Measurements from ENCODE around the gene LY6G6C. TPM values are rescaled to one million over a fixed set of nuclear protein-coding genes. Genes with fewer than 3 reads are reported as not detected.

LY6G6C gene
- total RNA-seq, 1 donor from 2014 or later, result not detected

GRCh38 chr6:31750411-31751022 lies 29.0 kb upstream of the LY6G6C start:
- DNase-seq, result no peak
- TF ChIP-seq, protein P1, sequence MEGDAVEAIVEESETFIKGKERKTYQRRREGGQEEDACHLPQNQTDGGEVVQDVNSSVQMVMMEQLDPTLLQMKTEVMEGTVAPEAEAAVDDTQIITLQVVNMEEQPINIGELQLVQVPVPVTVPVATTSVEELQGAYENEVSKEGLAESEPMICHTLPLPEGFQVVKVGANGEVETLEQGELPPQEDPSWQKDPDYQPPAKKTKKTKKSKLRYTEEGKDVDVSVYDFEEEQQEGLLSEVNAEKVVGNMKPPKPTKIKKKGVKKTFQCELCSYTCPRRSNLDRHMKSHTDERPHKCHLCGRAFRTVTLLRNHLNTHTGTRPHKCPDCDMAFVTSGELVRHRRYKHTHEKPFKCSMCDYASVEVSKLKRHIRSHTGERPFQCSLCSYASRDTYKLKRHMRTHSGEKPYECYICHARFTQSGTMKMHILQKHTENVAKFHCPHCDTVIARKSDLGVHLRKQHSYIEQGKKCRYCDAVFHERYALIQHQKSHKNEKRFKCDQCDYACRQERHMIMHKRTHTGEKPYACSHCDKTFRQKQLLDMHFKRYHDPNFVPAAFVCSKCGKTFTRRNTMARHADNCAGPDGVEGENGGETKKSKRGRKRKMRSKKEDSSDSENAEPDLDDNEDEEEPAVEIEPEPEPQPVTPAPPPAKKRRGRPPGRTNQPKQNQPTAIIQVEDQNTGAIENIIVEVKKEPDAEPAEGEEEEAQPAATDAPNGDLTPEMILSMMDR (IDR thresholded peaks at IDR 0.05; ENCODE audit: borderline replicate concordance), result no peak

GRCh38 chr6:31749301-31750036 lies 27.9 kb upstream of the LY6G6C start:
- Histone ChIP-seq H3K4me3 (no peak overlapping the region), H3K27ac (replicated peaks) (no peak overlapping the region), H3K9me3 (replicated peaks) (no peaks in the 10 kb centered on the region), H3K27me3 (ENCODE audit: low read depth) (no peaks in the 10 kb centered on the region), H3K4me1 (no peaks in the 10 kb centered on the region), H3K36me3 (no peaks in the 10 kb centered on the region)
- TF ChIP-seq, protein P1 (IDR thresholded peaks at IDR 0.05; ENCODE audit: borderline replicate concordance), result no peak
- intact Hi-C loops (cut with micrococcal nuclease), result no loop called here
- no peak for DNase-seq

More at GRCh38 chr6:31750411-31751022, 29.0 kb upstream of the LY6G6C start:
- H3K27me3 ChIP-seq (ENCODE audit: low read depth), result no peaks in the 10 kb centered on the region
- no peaks in the 10 kb centered on the region for H3K9me3 ChIP-seq (replicated peaks)
- no peaks in the 10 kb centered on the region for H3K4me1 ChIP-seq
- no peak overlapping the region for H3K27ac ChIP-seq (replicated peaks)
- H3K4me3 ChIP-seq, result no peak overlapping the region
- no peaks in the 10 kb centered on the region for H3K36me3 ChIP-seq
- intact Hi-C loops (cut with micrococcal nuclease), result no loop called here

- H3K27me3 ChIP-seq (ENCODE audit: low read depth), result no peaks in the 10 kb centered on the region
- TF ChIP-seq, protein P1 (IDR thresholded peaks at IDR 0.05; ENCODE audit: borderline replicate concordance), result no peak
- no peaks in the 10 kb centered on the region for H3K36me3 ChIP-seq
- no peak for DNase-seq
- intact Hi-C loops (cut with micrococcal nuclease), result no loop called here
- no peaks in the 10 kb centered on the region for H3K9me3 ChIP-seq (replicated peaks)
- peaks cover 12% of the 10 kb centered on the region for H3K4me1 ChIP-seq
- no peak overlapping the region for H3K4me3 ChIP-seq
- no peak overlapping the region for H3K27ac ChIP-seq (replicated peaks)
Observed at GRCh38 chr6:31744422-31744821, 22.9 kb upstream of the LY6G6C start.

- no peaks in the 10 kb centered on the region for H3K36me3 ChIP-seq
- intact Hi-C loops (cut with micrococcal nuclease), result no loop called here
- H3K27me3 ChIP-seq (ENCODE audit: low read depth), result no peaks in the 10 kb centered on the region
- H3K4me1 ChIP-seq, result peaks cover 26% of the 10 kb centered on the region
- no peak for DNase-seq
- no peak overlapping the region for H3K27ac ChIP-seq (replicated peaks)
- no peaks in the 10 kb centered on the region for H3K9me3 ChIP-seq (replicated peaks)
- no peak overlapping the region for H3K4me3 ChIP-seq
- TF ChIP-seq, protein P1 (IDR thresholded peaks at IDR 0.05; ENCODE audit: borderline replicate concordance), result no peak
Observed at GRCh38 chr6:31742894-31743293, 21.3 kb upstream of the LY6G6C start.

DNA sequence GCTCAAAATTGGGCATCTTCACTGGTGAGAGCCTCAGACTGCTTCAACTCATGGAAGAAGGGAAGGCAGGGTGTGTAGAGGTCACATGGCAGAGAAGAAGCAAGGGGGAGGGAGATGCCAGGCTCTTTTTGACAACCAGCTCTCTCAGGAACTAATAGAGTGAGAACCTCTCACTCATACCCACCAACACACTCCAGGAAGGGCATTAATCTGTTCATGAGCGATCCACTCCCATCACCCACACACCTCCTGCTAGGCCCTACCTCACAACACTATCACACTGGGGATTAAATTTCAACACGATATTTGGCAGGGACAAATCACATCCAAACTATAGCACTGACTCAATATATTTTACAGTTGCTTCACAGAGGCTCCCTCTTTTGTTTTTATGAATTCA lies 20.3 kb upstream of the LY6G6C start:
- no peaks in the 10 kb centered on the region for H3K27me3 ChIP-seq (ENCODE audit: low read depth)
- DNase-seq, result no peak
- TF ChIP-seq, protein P1 (IDR thresholded peaks at IDR 0.05; ENCODE audit: borderline replicate concordance), result no peak
- H3K4me3 ChIP-seq, result no peak overlapping the region
- H3K4me1 ChIP-seq, result peaks cover 37% of the 10 kb centered on the region
- no peaks in the 10 kb centered on the region for H3K9me3 ChIP-seq (replicated peaks)
- intact Hi-C loops (cut with micrococcal nuclease), result no loop called here
- H3K27ac ChIP-seq (replicated peaks), result no peak overlapping the region
- no peaks in the 10 kb centered on the region for H3K36me3 ChIP-seq
